MM.1S (cell line): ENCODE results near the gene CCKAR.

Experiments
- DNase-seq: peaks from one replicate; pipeline ENCODE4 v3.0.0-alpha.2; 2015
- H2AFZ ChIP-seq: fragments of 300-600 bp; sonication (generic); 2 replicates; pipeline ENCODE4 v1.6.0; 2016; ENCODE audit warnings: antibody characterized with exemption, low read length
- H3F3A ChIP-seq: fragments of 300-600 bp; sonication (generic); 2 replicates; pipeline ENCODE4 v1.6.1; 2016; ENCODE audit warnings: mild to moderate bottlenecking, antibody characterized with exemption, low read length, moderate library complexity, mixed read lengths; ENCODE audit not compliant: insufficient read depth
- H3K27ac ChIP-seq: fragments of 300-600 bp; sonication (generic); 2 replicates; pipeline ENCODE4 v1.5.1; 2016; ENCODE audit warnings: mild to moderate bottlenecking, low read length
- H3K27me3 ChIP-seq: fragments of 300-600 bp; sonication (generic); replicated peaks from 2 replicates; pipeline ENCODE4 v1.6.0; 2016; ENCODE audit warnings: low read length; ENCODE audit not compliant: insufficient read depth
- H3K36me3 ChIP-seq: fragments of 300-600 bp; sonication (generic); replicated peaks from 2 replicates; pipeline ENCODE4 v1.6.1; 2016; ENCODE audit warnings: mild to moderate bottlenecking, low read length, mixed read lengths; ENCODE audit not compliant: insufficient read depth
- H3K4me1 ChIP-seq: fragments of 300-600 bp; sonication (generic); 2 replicates; pipeline ENCODE4 v1.6.1; 2016; ENCODE audit warnings: low read length, mixed read lengths
- H3K4me2 ChIP-seq: fragments of 300-600 bp; sonication (generic); 2 replicates; pipeline ENCODE4 v1.6.0; 2016; ENCODE audit warnings: low read depth, low read length
- H3K4me3 ChIP-seq: fragments of 300-600 bp; sonication (generic); 2 replicates; pipeline ENCODE4 v1.5.1; 2016; ENCODE audit warnings: low read length, mixed read lengths
- H3K79me2 ChIP-seq: fragments of 300-600 bp; sonication (generic); 2 replicates; pipeline ENCODE4 v1.6.1; 2016; ENCODE audit warnings: mixed run types, low read length, mixed read lengths
- H3K9ac ChIP-seq: fragments of 300-600 bp; sonication (generic); 2 replicates; pipeline ENCODE4 v1.6.1; 2016; ENCODE audit warnings: low read length, mixed read lengths
- H3K9me2 ChIP-seq: fragments of 300-600 bp; sonication (generic); replicated peaks from 2 replicates; pipeline ENCODE4 v1.6.1; 2016; ENCODE audit warnings: mild to moderate bottlenecking, low read length, mixed read lengths; ENCODE audit not compliant: insufficient read depth
- H3K9me3 ChIP-seq: fragments of 300-600 bp; sonication (generic); replicated peaks from 2 replicates; pipeline ENCODE4 v1.6.1; 2016; ENCODE audit warnings: mild to moderate bottlenecking, low read length, mixed read lengths; ENCODE audit not compliant: insufficient read depth
- H4K20me1 ChIP-seq: fragments of 300-600 bp; sonication (generic); 2 replicates; pipeline ENCODE4 v1.6.1; 2016; ENCODE audit warnings: mild to moderate bottlenecking, low read length, moderate library complexity, mixed read lengths; ENCODE audit not compliant: insufficient read depth
- EZH2 ChIP-seq: fragments of 300-600 bp; sonication (generic); optimal IDR thresholded peaks from 2 replicates; pipeline ENCODE3; 2017; ENCODE audit warnings: low read depth, mild to moderate bottlenecking, antibody characterized with exemption, low read length, mixed read lengths
- EZH2phosphoT487 ChIP-seq: fragments of 300-600 bp; sonication (generic); IDR thresholded peaks from 2 replicates; pipeline ENCODE4 v1.6.1; 2018; ENCODE audit warnings: antibody characterized with exemption, low read length
- TF ChIP-seq, protein P1 (sequence below): fragments of 300-600 bp; sonication (generic); IDR thresholded peaks from 2 replicates; pipeline ENCODE4 v1.5.1; 2016; ENCODE audit warnings: antibody characterized with exemption, low read length, mixed read lengths

CCKAR gene

DNA sequence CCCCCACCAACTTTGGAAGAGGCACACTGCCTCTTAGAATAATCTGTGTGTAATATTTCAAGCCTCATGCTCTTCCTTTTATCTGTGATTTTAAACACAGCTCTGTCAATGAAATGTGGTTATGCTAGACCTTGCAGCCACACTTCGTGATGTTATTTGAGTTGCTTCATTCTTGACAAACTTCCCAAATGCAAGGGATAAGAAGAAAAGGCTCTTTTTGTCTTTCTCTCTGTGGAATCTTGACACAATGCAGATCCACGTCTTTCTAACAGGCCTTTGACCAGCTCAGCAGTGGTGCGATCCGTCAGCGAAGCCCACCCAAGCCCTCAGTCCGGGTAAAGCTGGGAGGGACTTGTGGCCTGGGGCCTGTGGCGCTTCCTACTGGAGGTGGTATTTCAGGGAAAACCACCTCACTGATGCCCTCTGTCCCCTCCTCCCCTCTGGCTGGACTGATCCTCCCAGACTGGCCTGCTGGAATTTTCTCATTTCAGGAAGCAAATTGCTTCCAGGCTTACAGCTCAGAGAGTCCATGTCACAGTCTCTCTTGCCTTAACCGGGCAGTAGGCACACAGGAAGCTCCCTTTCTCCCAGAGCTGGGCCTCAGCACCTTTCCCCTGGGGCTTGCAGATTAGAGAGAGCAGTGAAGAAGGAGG is 19.5 kb upstream of the CCKAR start:
- H3K4me3 ChIP-seq: no peak overlapping the region
- no peak overlapping the region for H2AFZ ChIP-seq
- no peak overlapping the region for H3K9ac ChIP-seq
- H3K27me3 ChIP-seq: no peaks in the 10 kb centered on the region
- no peak overlapping the region for H3K4me2 ChIP-seq
- H3K27ac ChIP-seq: no peak overlapping the region
- H3K79me2 ChIP-seq: no peaks in the 10 kb centered on the region
- H3K9me2 ChIP-seq: no peaks in the 10 kb centered on the region
- no peaks in the 10 kb centered on the region for H3K4me1 ChIP-seq
- no peaks in the 10 kb centered on the region for H4K20me1 ChIP-seq
- no peaks in the 10 kb centered on the region for H3K9me3 ChIP-seq
- no peaks in the 10 kb centered on the region for H3F3A ChIP-seq
- no peak for DNase-seq
- no peaks in the 10 kb centered on the region for H3K36me3 ChIP-seq
- TF ChIP-seq EZH2: no peak
- TF ChIP-seq, protein P1, sequence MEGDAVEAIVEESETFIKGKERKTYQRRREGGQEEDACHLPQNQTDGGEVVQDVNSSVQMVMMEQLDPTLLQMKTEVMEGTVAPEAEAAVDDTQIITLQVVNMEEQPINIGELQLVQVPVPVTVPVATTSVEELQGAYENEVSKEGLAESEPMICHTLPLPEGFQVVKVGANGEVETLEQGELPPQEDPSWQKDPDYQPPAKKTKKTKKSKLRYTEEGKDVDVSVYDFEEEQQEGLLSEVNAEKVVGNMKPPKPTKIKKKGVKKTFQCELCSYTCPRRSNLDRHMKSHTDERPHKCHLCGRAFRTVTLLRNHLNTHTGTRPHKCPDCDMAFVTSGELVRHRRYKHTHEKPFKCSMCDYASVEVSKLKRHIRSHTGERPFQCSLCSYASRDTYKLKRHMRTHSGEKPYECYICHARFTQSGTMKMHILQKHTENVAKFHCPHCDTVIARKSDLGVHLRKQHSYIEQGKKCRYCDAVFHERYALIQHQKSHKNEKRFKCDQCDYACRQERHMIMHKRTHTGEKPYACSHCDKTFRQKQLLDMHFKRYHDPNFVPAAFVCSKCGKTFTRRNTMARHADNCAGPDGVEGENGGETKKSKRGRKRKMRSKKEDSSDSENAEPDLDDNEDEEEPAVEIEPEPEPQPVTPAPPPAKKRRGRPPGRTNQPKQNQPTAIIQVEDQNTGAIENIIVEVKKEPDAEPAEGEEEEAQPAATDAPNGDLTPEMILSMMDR: no peak
- TF ChIP-seq EZH2phosphoT487: no peak

DNA sequence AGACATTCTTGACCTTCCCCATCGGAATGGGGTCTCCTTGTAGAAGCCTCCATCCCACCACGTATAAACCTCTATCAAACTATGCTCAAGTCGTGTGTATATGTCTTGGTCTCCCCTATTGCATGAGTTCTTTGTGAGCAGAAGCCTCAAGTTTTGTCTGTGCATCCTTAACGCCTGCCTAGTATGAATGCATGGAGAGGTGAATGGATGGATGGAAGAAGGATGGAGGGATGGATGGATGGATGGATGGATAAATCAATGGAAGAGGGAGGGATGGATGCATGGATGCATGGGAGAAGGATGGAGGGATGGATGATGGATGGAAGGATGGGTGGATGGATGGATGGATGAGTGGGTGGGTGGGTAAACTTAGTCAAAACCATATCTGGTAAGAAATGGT is 17.0 kb upstream of the CCKAR start:
- no peaks in the 10 kb centered on the region for H3K79me2 ChIP-seq
- no peaks in the 10 kb centered on the region for H3F3A ChIP-seq
- no peaks in the 10 kb centered on the region for H3K4me1 ChIP-seq
- no peak overlapping the region for H2AFZ ChIP-seq
- no peaks in the 10 kb centered on the region for H4K20me1 ChIP-seq
- H3K27me3 ChIP-seq: no peaks in the 10 kb centered on the region
- no peak for TF ChIP-seq EZH2phosphoT487
- no peak for TF ChIP-seq EZH2
- TF ChIP-seq, protein P1: no peak
- no peaks in the 10 kb centered on the region for H3K9me2 ChIP-seq
- no peak overlapping the region for H3K4me3 ChIP-seq
- no peak overlapping the region for H3K9ac ChIP-seq
- H3K27ac ChIP-seq: no peak overlapping the region
- H3K9me3 ChIP-seq: no peaks in the 10 kb centered on the region
- DNase-seq: no peak
- H3K36me3 ChIP-seq: no peaks in the 10 kb centered on the region
- no peak overlapping the region for H3K4me2 ChIP-seq

DNA sequence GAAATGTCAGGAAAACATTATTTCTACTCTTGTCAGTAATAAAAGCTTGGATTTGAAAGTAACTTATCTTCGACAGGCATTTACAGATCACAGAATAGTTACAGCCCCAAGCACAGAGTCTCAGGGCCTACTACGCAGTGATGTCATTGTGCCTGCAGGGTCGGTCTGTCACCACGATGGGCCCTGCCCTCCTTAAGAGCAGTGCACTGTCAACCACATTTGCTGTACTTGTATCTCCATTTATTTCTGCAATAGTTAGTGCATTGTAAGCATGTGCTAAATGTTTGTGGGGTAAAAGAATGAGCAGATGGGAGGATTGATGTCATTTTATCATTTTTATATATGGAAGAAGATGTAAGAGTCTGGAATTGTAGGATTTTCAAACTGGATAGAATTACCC is 13.6 kb upstream of the CCKAR start:
- no peaks in the 10 kb centered on the region for H3K4me1 ChIP-seq
- no peaks in the 10 kb centered on the region for H3K9me3 ChIP-seq
- H3K4me3 ChIP-seq: no peak overlapping the region
- TF ChIP-seq EZH2phosphoT487 (no peak), EZH2 (no peak)
- TF ChIP-seq, protein P1: no peak
- H3K9me2 ChIP-seq: no peaks in the 10 kb centered on the region
- no peak overlapping the region for H3K27ac ChIP-seq
- H3K36me3 ChIP-seq: no peaks in the 10 kb centered on the region
- no peak overlapping the region for H3K4me2 ChIP-seq
- DNase-seq: no peak
- H2AFZ ChIP-seq: no peak overlapping the region
- H4K20me1 ChIP-seq: no peaks in the 10 kb centered on the region
- no peaks in the 10 kb centered on the region for H3K27me3 ChIP-seq
- H3K79me2 ChIP-seq: no peaks in the 10 kb centered on the region
- no peak overlapping the region for H3K9ac ChIP-seq
- no peaks in the 10 kb centered on the region for H3F3A ChIP-seq
